GM06990 (cell line): ENCODE measurements around the gene LDAF1.

ENCODE experiments used
- DNase-seq: peaks from one replicate; pipeline ENCODE4 v3.0.0-alpha.2; 2011; ENCODE audit not compliant: insufficient read length; ENCODE audit errors: extremely low read depth
- H3K27me3 ChIP-seq: replicated peaks from 2 replicates; pipeline ENCODE4 v1.6.0; 2011; ENCODE audit warnings: low read length; ENCODE audit not compliant: control insufficient read depth, insufficient read depth
- H3K36me3 ChIP-seq: 2 replicates; pipeline ENCODE4 v1.5.1; 2011; ENCODE audit warnings: low read length; ENCODE audit not compliant: control insufficient read depth, insufficient read depth
- H3K4me3 ChIP-seq: replicated peaks from 2 replicates; pipeline ENCODE4 v1.5.1; 2011; ENCODE audit warnings: low read depth, mild to moderate bottlenecking, control low read depth, low read length
- TF ChIP-seq, protein P1 (sequence below): IDR thresholded peaks from 2 replicates; pipeline ENCODE4 v1.5.1; 2011; ENCODE audit warnings: low read length, control low read depth, mild to moderate bottlenecking, inconsistent platforms; ENCODE audit not compliant: insufficient read depth, poor library complexity, severe bottlenecking

LDAF1 gene

DNA sequence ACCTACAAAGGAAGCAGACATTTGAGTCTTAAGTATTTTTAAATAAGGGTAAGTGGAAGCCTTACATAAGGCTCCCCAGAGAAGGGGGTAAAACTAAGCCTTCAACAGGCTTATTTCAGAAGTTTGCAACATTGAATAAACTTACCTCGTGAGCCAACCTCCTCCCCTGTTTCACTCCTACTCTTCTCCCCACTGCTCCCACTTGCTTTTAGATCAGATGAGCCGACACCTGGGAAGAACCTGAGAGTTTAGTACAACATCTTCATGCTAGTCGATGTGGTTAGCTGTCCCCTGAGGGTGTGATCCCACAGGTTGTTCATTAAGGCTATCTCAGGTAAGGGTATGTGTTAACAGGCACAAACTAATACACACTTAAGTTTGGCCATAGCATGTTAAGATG, 39.1 kb downstream of the LDAF1 start:
- Histone ChIP-seq H3K4me3 (no peak overlapping the region), H3K36me3 (no peaks in the 10 kb centered on the region), H3K27me3 (no peaks in the 10 kb centered on the region)
- TF ChIP-seq, protein P1, sequence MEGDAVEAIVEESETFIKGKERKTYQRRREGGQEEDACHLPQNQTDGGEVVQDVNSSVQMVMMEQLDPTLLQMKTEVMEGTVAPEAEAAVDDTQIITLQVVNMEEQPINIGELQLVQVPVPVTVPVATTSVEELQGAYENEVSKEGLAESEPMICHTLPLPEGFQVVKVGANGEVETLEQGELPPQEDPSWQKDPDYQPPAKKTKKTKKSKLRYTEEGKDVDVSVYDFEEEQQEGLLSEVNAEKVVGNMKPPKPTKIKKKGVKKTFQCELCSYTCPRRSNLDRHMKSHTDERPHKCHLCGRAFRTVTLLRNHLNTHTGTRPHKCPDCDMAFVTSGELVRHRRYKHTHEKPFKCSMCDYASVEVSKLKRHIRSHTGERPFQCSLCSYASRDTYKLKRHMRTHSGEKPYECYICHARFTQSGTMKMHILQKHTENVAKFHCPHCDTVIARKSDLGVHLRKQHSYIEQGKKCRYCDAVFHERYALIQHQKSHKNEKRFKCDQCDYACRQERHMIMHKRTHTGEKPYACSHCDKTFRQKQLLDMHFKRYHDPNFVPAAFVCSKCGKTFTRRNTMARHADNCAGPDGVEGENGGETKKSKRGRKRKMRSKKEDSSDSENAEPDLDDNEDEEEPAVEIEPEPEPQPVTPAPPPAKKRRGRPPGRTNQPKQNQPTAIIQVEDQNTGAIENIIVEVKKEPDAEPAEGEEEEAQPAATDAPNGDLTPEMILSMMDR: no peak
- no peak for DNase-seq

DNA sequence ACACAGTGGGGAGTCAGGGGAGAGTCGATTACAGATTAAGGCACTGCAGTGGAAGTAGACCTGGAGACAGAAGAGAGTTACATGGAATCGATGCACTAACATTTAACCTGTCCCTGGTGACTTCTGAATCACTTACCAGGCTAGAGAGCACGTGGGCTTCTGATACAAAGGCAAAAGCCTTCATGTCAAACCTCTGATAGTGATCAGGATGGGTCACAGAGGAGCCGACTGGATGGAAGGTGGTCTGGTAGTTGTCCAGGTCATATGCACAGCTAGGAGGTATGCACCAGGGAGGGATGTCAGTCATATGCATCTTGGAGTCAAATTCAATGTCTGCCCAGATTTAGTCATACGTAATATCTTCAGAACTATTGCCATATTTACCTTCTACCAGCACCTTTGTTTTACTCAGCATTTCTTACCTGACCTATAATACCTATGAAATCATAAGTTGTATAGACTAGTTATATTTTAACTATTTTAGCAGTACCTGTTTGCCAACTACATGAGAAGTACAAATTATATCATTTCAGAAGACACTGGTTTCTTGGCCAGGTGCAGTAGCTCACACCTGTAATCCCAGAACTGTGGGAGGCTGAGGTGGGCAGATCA, 41.2 kb downstream of the LDAF1 start:
- H3K36me3 ChIP-seq: no peaks in the 10 kb centered on the region
- no peak for DNase-seq
- H3K27me3 ChIP-seq: no peaks in the 10 kb centered on the region; the same call in 1 of the 2 replicates
- no peak overlapping the region for H3K4me3 ChIP-seq
- TF ChIP-seq, protein P1: no peak

DNA sequence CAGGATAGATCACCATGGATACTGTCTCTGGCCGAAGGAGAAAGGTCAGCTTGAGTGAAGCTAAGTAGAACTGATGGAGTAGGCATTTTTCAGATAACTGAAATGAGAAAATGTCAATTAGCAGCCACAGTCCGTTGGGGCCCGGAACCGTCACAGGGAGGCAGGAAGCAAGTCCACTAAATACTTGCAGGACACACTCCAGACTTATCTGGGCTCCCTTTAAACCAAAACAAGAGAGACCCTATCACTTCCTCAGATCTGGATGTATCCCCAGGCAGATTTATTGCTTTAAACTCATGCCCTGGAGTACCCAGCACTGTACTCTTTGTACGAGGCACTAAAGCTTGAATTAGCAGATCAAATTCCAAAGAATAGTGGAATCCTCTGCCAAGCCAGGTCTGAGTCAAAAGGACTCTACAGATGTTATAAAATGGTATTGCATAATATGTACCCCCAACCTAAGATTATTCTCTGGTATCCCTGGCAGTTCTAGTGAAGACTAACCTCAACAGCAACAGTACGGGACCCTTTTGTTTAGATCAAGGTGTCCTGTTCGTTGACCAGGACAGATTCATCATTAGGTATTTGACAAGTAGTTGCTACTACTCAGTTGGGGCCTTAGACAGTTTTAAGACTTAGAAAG, 44.8 kb downstream of the LDAF1 start:
- DNase-seq: no peak
- TF ChIP-seq, protein P1: no peak
- H3K27me3 ChIP-seq: no peaks in the 10 kb centered on the region; the same call in 1 of the 2 replicates

DNA sequence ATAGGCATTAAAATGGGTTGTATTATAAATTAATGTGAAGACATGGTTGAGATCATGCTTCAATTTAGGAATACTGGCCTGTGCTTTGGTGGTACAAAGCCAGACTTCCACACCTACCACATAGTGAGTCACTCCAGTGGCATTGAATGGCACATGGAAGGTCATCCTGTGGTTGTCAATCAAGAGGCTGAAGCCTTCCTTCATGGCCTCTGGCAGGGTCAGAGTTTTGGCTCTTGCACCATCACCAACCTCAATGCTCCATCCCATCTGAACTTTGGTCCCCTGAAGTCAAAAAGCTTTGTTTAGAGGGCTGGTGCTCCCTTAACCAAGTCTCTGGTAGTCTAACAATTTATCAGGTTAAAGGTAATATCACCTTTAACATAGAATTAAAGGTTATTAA, 46.8 kb downstream of the LDAF1 start:
- Histone ChIP-seq H3K36me3 (no peaks in the 10 kb centered on the region), H3K4me3 (no peak overlapping the region), H3K27me3 (no peaks in the 10 kb centered on the region; the same call in 1 of the 2 replicates)
- TF ChIP-seq, protein P1: no peak
- DNase-seq: no peak

More for the DNA sequence above, 44.8 kb downstream of the LDAF1 start:
- Histone ChIP-seq H3K4me3 (no peak overlapping the region), H3K36me3 (no peaks in the 10 kb centered on the region)

DNA sequence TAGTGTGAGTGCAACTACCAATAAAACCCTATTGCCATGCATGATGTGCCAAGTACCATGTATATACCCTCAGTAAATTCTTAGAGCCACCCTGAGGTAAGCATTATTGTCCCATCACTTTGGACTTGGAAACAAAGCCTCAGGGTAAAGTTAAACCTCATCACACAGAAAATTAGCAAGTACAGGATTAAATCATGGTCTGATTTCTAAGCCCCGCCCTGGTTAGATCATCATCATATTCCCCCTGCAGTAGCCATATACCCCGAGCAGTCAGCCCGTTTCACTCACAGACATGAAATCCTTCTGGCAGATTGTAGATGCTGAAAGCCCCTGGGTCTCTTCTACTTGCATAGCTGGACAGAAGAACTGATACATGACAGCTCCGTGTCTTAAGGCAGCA, 48.1 kb downstream of the LDAF1 start:
- Histone ChIP-seq H3K36me3 (no peaks in the 10 kb centered on the region), H3K4me3 (no peak overlapping the region), H3K27me3 (no peaks in the 10 kb centered on the region; the same call in 1 of the 2 replicates)
- TF ChIP-seq, protein P1: no peak
- DNase-seq: no peak
